Measurements from ENCODE around the gene CRACR2A.

CRACR2A gene

DNA sequence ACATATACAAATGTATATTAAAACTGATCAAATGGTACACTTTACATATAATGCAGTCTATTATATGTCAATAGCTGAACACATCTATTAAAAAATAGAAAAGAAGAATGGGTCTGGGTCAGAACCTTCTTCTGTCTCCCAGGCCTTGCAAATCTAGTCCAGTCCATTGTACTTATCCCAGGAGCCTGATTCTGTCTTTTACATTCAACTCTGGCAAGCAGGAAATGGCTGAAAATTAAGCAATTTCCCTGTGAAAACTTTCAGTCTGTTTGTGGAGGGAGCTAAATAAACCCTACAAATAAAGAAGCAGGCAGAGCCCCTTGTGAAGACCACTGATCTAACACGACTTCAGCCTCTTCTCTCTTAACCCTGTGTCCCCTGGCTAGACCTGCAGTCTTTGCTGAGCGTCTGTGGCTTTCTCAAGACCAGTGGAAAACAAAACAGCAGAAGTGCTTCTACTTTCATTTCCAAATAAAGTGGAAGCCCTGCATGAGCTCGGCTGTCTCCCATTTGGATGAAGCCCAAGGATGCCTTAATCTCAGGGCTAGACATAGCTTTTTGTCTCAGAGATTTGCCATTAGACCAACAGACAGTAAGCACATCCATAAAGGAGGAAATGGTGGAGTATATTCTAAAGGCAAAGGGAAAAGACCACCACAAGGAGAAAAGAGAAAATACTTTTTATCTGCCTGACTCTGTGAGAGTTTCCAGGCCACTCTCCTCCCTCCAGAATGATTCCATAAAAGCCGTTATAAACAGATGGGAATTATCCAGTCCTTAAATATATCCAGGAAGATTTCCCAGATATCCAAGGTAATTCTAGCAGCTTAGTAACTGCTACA lies 48.2 kb downstream of the CRACR2A start:
- no peak overlapping the region for H3K4me3 ChIP-seq (ENCODE audit: low read length)
- H3K36me3 ChIP-seq (ENCODE audit: insufficient read depth, low read length), result no peaks in the 10 kb centered on the region
- no peaks in the 10 kb centered on the region for H3K27me3 ChIP-seq (ENCODE audit: insufficient read depth, low read length)
- no peak overlapping the region for H2AFZ ChIP-seq (ENCODE audit: low read depth, low read length)
- H3K9me3 ChIP-seq (ENCODE audit: low read length), result no peaks in the 10 kb centered on the region
- no peaks in the 10 kb centered on the region for H3K4me1 ChIP-seq (ENCODE audit: insufficient read depth, low read length)

DNA sequence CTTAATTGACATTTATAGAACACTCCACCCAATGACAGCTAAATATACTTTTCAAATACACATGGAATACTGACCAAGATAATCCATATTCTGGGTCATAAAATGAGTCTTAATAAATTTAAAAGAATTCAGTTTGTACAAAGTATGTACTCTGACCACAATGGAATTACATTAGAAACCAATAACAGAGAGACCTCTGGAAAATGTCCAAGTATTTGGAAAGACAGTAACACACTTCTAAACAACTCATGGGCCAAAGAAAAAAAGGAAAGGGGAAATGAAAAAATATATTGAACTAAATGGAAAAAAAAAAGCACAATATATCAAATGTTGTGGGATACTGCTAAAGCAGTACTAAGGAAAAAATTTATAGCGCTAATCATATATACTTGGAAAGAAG lies 52.0 kb downstream of the CRACR2A start:
- H3K4me1 ChIP-seq (ENCODE audit: insufficient read depth, low read length), result peaks cover 7% of the 10 kb centered on the region
- H3K9me3 ChIP-seq (ENCODE audit: low read length), result no peaks in the 10 kb centered on the region
- no peak overlapping the region for H3K4me3 ChIP-seq (ENCODE audit: low read length)
- no peaks in the 10 kb centered on the region for H3K27me3 ChIP-seq (ENCODE audit: insufficient read depth, low read length)
- no peaks in the 10 kb centered on the region for H3K36me3 ChIP-seq (ENCODE audit: insufficient read depth, low read length)
- H2AFZ ChIP-seq (ENCODE audit: low read depth, low read length), result no peak overlapping the region

GRCh38 chr12:3698218-3698974 lies 54.5 kb downstream of the CRACR2A start:
- no peaks in the 10 kb centered on the region for H3K27me3 ChIP-seq (ENCODE audit: insufficient read depth, low read length)
- H2AFZ ChIP-seq (ENCODE audit: low read depth, low read length), result no peak overlapping the region
- peaks cover 7% of the 10 kb centered on the region for H3K4me1 ChIP-seq (ENCODE audit: insufficient read depth, low read length)
- no peaks in the 10 kb centered on the region for H3K9me3 ChIP-seq (ENCODE audit: low read length)
- no peak overlapping the region for H3K4me3 ChIP-seq (ENCODE audit: low read length)
- H3K36me3 ChIP-seq (ENCODE audit: insufficient read depth, low read length), result no peaks in the 10 kb centered on the region

DNA sequence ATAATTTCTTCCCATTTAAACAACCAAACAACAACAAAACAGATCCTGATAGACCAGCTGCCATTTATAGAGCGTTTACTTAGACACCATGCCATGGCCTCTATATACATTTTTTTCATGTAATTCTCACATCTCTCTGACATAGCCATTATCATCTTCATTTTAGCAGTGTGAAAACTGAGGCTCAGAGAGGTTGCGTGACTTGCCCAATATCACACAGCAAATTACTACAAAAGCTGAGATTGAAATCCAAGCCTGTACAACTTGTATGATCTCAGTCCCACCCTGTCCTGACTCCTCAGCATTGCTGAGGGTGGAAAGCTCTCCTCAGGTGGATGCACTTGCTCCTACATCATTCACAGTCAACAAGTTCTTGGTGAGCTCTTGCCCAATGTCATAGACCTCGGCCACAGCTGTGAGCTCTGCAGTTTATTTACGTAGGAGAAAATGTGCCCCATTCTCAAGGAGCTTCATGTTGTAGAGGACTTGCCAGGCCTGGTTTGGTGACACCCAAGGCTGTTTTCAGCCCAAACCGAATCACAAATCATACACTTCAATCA lies 55.5 kb downstream of the CRACR2A start:
- H3K4me3 ChIP-seq (ENCODE audit: low read length), result no peak overlapping the region
- no peak overlapping the region for H2AFZ ChIP-seq (ENCODE audit: low read depth, low read length)
- peaks cover 7% of the 10 kb centered on the region for H3K4me1 ChIP-seq (ENCODE audit: insufficient read depth, low read length)
- H3K36me3 ChIP-seq (ENCODE audit: insufficient read depth, low read length), result no peaks in the 10 kb centered on the region
- H3K27me3 ChIP-seq (ENCODE audit: insufficient read depth, low read length), result no peaks in the 10 kb centered on the region
- H3K9me3 ChIP-seq (ENCODE audit: low read length), result no peaks in the 10 kb centered on the region

GRCh38 chr12:3694673-3695072 lies 58.2 kb downstream of the CRACR2A start:
- Histone ChIP-seq H3K4me3 (ENCODE audit: low read length) (no peak overlapping the region), H3K9me3 (ENCODE audit: low read length) (peaks cover 6% of the 10 kb centered on the region), H3K27me3 (ENCODE audit: insufficient read depth, low read length) (no peaks in the 10 kb centered on the region), H3K4me1 (ENCODE audit: insufficient read depth, low read length) (peaks cover 7% of the 10 kb centered on the region), H2AFZ (ENCODE audit: low read depth, low read length) (no peak overlapping the region), H3K36me3 (ENCODE audit: insufficient read depth, low read length) (no peaks in the 10 kb centered on the region)

- H3K27me3 ChIP-seq (ENCODE audit: insufficient read depth, low read length), result no peaks in the 10 kb centered on the region
- no peaks in the 10 kb centered on the region for H3K4me1 ChIP-seq (ENCODE audit: insufficient read depth, low read length)
- H3K9me3 ChIP-seq (ENCODE audit: low read length), result peaks cover 6% of the 10 kb centered on the region
- no peak overlapping the region for H2AFZ ChIP-seq (ENCODE audit: low read depth, low read length)
- no peak overlapping the region for H3K4me3 ChIP-seq (ENCODE audit: low read length)
- no peaks in the 10 kb centered on the region for H3K36me3 ChIP-seq (ENCODE audit: insufficient read depth, low read length)
These were observed 60.1 kb downstream of the CRACR2A start for GRCh38 chr12:3692616-3693365.

- Histone ChIP-seq H2AFZ (ENCODE audit: low read depth, low read length) (no peak overlapping the region), H3K36me3 (ENCODE audit: insufficient read depth, low read length) (no peaks in the 10 kb centered on the region), H3K27me3 (ENCODE audit: insufficient read depth, low read length) (no peaks in the 10 kb centered on the region), H3K4me3 (ENCODE audit: low read length) (no peak overlapping the region), H3K9me3 (ENCODE audit: low read length) (peaks cover 5% of the 10 kb centered on the region), H3K4me1 (ENCODE audit: insufficient read depth, low read length) (peaks cover 18% of the 10 kb centered on the region)
These were observed 66.4 kb downstream of the CRACR2A start for GRCh38 chr12:3686463-3686862.

GRCh38 chr12:3685830-3686229 lies 67.1 kb downstream of the CRACR2A start:
- H3K9me3 ChIP-seq (ENCODE audit: low read length), result peaks cover 3% of the 10 kb centered on the region
- no peak overlapping the region for H2AFZ ChIP-seq (ENCODE audit: low read depth, low read length)
- H3K4me1 ChIP-seq (ENCODE audit: insufficient read depth, low read length), result peaks cover 19% of the 10 kb centered on the region
- no peak overlapping the region for H3K4me3 ChIP-seq (ENCODE audit: low read length)
- no peaks in the 10 kb centered on the region for H3K27me3 ChIP-seq (ENCODE audit: insufficient read depth, low read length)
- no peaks in the 10 kb centered on the region for H3K36me3 ChIP-seq (ENCODE audit: insufficient read depth, low read length)

DNA sequence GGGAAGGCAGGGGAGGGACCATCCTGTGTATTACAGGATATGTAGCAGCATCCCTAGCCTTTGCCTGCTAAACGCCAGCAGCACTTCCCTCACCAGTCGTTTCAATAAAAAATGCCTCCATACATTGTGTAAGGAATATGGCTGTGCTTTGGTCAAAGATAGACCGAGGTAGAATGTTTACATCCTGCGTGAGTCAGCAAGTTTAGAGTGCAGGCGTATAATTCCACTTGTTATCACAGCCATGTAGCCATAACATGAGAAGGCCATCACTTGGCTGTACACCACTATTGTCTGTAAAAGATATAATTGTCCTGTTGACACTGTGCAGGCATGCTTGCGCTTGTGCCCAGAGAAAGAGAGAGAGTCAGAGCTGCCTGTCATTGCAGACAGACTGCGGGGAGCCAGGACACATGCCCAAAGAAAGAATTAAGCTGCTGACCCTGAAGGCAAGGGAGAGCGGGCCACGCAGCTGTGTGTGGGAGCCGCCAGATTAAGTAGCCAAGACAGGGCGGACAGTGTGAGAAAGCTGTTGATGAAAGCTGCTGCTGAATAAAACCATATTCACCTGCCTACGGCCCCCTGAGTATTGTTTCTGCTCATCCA lies 68.4 kb downstream of the CRACR2A start:
- H3K4me1 ChIP-seq (ENCODE audit: insufficient read depth, low read length), result peaks cover 20% of the 10 kb centered on the region
- H3K27me3 ChIP-seq (ENCODE audit: insufficient read depth, low read length), result no peaks in the 10 kb centered on the region
- H3K4me3 ChIP-seq (ENCODE audit: low read length), result no peak overlapping the region
- no peaks in the 10 kb centered on the region for H3K36me3 ChIP-seq (ENCODE audit: insufficient read depth, low read length)
- peak overlapping the region; percentile 4 for H2AFZ ChIP-seq (ENCODE audit: low read depth, low read length)
- H3K9me3 ChIP-seq (ENCODE audit: low read length), result peaks cover 2% of the 10 kb centered on the region

DNA sequence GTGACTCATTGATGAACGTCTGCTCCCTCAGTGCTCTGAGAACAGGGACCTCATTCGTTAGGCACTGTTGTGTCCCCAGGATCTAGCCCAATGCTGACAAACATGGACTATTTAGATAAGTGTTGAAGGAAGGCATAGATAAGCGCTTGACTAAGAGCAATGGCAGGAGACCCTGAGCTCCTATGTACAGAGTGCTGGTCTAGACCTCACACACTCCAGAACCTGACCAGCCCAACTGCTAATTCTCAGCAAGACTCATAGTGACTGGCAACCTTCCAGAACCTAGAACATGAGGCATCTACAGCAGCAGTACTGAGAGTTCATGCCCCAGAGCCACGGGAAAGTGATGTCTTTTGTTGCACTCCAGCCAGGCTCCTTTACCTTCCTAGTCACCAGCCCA lies 69.2 kb downstream of the CRACR2A start:
- no peaks in the 10 kb centered on the region for H3K27me3 ChIP-seq (ENCODE audit: insufficient read depth, low read length)
- H3K4me3 ChIP-seq (ENCODE audit: low read length), result no peak overlapping the region
- H3K4me1 ChIP-seq (ENCODE audit: insufficient read depth, low read length), result peaks cover 20% of the 10 kb centered on the region

GRCh38 chr12:3681595-3682061 lies 71.3 kb downstream of the CRACR2A start:
- Histone ChIP-seq H3K4me1 (ENCODE audit: insufficient read depth, low read length) (peaks cover 20% of the 10 kb centered on the region), H2AFZ (ENCODE audit: low read depth, low read length) (no peak overlapping the region), H3K4me3 (ENCODE audit: low read length) (no peak overlapping the region), H3K27me3 (ENCODE audit: insufficient read depth, low read length) (no peaks in the 10 kb centered on the region), H3K36me3 (ENCODE audit: insufficient read depth, low read length) (no peaks in the 10 kb centered on the region), H3K9me3 (ENCODE audit: low read length) (peaks cover 2% of the 10 kb centered on the region)

More for the DNA sequence above, 69.2 kb downstream of the CRACR2A start:
- Histone ChIP-seq H3K9me3 (ENCODE audit: low read length) (peaks cover 2% of the 10 kb centered on the region), H3K36me3 (ENCODE audit: insufficient read depth, low read length) (no peaks in the 10 kb centered on the region), H2AFZ (ENCODE audit: low read depth, low read length) (no peak overlapping the region)

DNA sequence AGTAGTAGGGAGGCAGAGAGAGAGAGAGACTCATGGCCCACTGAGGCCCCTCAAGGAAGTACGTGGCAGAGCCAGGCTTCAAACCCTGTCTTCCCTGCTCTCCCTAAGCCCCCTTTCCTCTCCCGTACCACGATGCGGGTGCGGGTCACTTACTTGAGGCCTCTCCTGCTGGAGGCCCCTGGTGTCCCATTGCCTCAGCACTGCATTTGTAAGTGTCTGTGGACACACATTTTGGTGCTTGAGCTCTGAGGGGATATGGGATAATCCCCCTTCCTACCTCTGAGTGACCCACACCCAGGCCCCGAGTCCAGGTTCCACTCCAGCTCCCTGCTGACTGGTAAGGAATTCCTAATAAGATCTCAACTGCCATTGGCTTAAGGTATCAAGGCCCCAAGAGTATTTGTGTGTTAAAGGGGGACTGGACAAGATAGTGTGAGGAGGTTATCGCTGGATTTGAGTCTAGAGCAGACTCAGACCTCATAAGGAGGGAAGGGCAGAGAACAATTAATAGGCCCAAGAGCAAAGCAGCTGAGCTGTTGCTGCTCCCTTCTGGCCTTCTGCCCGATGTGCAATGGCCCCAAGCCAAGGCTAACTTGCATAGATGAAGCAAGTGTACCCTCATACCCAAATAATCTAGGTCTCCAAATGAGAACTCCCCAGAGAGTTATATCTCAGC lies 71.9 kb downstream of the CRACR2A start:
- H2AFZ ChIP-seq (ENCODE audit: low read depth, low read length), result no peak overlapping the region
- H3K27me3 ChIP-seq (ENCODE audit: insufficient read depth, low read length), result no peaks in the 10 kb centered on the region
- H3K9me3 ChIP-seq (ENCODE audit: low read length), result peaks cover 2% of the 10 kb centered on the region
- no peaks in the 10 kb centered on the region for H3K36me3 ChIP-seq (ENCODE audit: insufficient read depth, low read length)
- no peak overlapping the region for H3K4me3 ChIP-seq (ENCODE audit: low read length)
- peaks cover 20% of the 10 kb centered on the region for H3K4me1 ChIP-seq (ENCODE audit: insufficient read depth, low read length)

All from neuron (in vitro differentiated cells).